RWPE2 (cell line): ENCODE data around the gene ARNT2.

Experiments
- ATAC-seq: fragments of 200-7000 bp; cut with Tn5 transposase; 3 replicates; pipeline ENCODE4 v1.9.1; 2021; ENCODE audit warnings: low read depth
- DNase-seq: peaks from one replicate; pipeline ENCODE4 v3.0.0-alpha.2; 2020; ENCODE audit warnings: low spot score
- H3K27ac ChIP-seq: fragments of 450-650 bp; 2 replicates; pipeline ENCODE4 v1.5.1; 2017; ENCODE audit warnings: mild to moderate bottlenecking; ENCODE audit not compliant: poor library complexity, severe bottlenecking
- H3K27me3 ChIP-seq: fragments of 250-450 bp; sonication (Bioruptor Pico); 2 replicates; pipeline ENCODE4 v1.5.1; 2021; ENCODE audit warnings: mild to moderate bottlenecking, moderate library complexity; ENCODE audit not compliant: insufficient read depth, poor library complexity, severe bottlenecking
- H3K36me3 ChIP-seq: fragments of 250-450 bp; sonication (Bioruptor Pico); 2 replicates; pipeline ENCODE4 v1.5.1; 2020; ENCODE audit warnings: low read depth, mild to moderate bottlenecking, moderate library complexity
- H3K4me1 ChIP-seq: fragments of 250-450 bp; sonication (Bioruptor Pico); 2 replicates; pipeline ENCODE4 v1.5.1; 2021; ENCODE audit warnings: mild to moderate bottlenecking, moderate library complexity; ENCODE audit not compliant: insufficient read depth, poor library complexity, severe bottlenecking
- H3K4me3 ChIP-seq: fragments of 250-450 bp; sonication (Bioruptor Pico); 2 replicates; pipeline ENCODE4 v1.5.1; 2021; ENCODE audit warnings: mild to moderate bottlenecking, moderate library complexity; ENCODE audit not compliant: severe bottlenecking
- H3K9me3 ChIP-seq: fragments of 250-450 bp; sonication (Bioruptor Pico); 2 replicates; pipeline ENCODE4 v1.5.1; 2021; ENCODE audit warnings: mild to moderate bottlenecking, moderate library complexity; ENCODE audit not compliant: severe bottlenecking
- TF ChIP-seq, protein P1 (sequence below): fragments of 450-650 bp; IDR thresholded peaks from one replicate; pipeline ENCODE4 v1.5.1; 2017; ENCODE audit warnings: mild to moderate bottlenecking, moderate library complexity; ENCODE audit not compliant: poor library complexity, severe bottlenecking

ARNT2 gene

DNA sequence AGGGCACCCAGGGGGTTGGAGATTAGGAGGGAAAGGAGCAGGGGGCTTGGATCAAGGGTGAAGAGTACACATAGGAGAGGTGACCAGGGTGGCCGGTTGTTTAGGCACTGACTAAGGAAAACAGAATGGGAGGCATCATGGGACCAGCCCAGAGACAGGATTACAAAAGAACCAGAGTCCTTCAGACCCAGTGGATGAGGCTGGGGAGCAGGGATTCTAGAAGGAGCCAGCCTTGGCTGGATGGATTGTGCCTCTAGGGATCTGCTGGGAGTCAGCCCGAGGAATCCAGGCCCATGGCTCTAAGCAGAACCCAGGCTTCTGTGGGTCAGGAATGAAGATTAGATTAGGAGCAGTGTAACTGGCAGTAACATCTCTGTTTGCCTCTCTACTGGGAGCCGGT is 98.6 kb downstream of the ARNT2 start:
- no peaks in the 10 kb centered on the region for H3K9me3 ChIP-seq
- H3K4me3 ChIP-seq = no peak overlapping the region
- ATAC-seq (peak; percentile 19; the same call in 1 of the 3 replicates), DNase-seq (no peak)
- no peaks in the 10 kb centered on the region for H3K36me3 ChIP-seq
- H3K4me1 ChIP-seq = no peaks in the 10 kb centered on the region
- no peak overlapping the region for H3K27ac ChIP-seq
- TF ChIP-seq, protein P1, sequence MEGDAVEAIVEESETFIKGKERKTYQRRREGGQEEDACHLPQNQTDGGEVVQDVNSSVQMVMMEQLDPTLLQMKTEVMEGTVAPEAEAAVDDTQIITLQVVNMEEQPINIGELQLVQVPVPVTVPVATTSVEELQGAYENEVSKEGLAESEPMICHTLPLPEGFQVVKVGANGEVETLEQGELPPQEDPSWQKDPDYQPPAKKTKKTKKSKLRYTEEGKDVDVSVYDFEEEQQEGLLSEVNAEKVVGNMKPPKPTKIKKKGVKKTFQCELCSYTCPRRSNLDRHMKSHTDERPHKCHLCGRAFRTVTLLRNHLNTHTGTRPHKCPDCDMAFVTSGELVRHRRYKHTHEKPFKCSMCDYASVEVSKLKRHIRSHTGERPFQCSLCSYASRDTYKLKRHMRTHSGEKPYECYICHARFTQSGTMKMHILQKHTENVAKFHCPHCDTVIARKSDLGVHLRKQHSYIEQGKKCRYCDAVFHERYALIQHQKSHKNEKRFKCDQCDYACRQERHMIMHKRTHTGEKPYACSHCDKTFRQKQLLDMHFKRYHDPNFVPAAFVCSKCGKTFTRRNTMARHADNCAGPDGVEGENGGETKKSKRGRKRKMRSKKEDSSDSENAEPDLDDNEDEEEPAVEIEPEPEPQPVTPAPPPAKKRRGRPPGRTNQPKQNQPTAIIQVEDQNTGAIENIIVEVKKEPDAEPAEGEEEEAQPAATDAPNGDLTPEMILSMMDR = no peak
- no peaks in the 10 kb centered on the region for H3K27me3 ChIP-seq

GRCh38 chr15:80503319-80503952 is 99.3 kb downstream of the ARNT2 start:
- Histone ChIP-seq H3K9me3 (no peaks in the 10 kb centered on the region), H3K36me3 (no peaks in the 10 kb centered on the region), H3K4me3 (no peak overlapping the region), H3K4me1 (no peaks in the 10 kb centered on the region), H3K27me3 (no peaks in the 10 kb centered on the region), H3K27ac (no peak overlapping the region)
- ATAC-seq (no peak), DNase-seq (no peak)
- TF ChIP-seq, protein P1 = no peak

- H3K36me3 ChIP-seq = no peaks in the 10 kb centered on the region
- H3K9me3 ChIP-seq = no peaks in the 10 kb centered on the region
- DNase-seq (no peak), ATAC-seq (no peak)
- no peaks in the 10 kb centered on the region for H3K27me3 ChIP-seq
- no peak overlapping the region for H3K4me3 ChIP-seq
- no peaks in the 10 kb centered on the region for H3K4me1 ChIP-seq
- TF ChIP-seq, protein P1 = no peak
- H3K27ac ChIP-seq = no peak overlapping the region
Observed at GRCh38 chr15:80504931-80505330, 100.7 kb downstream of the ARNT2 start.

- no peaks in the 10 kb centered on the region for H3K36me3 ChIP-seq
- H3K27ac ChIP-seq = no peak overlapping the region
- H3K4me1 ChIP-seq = no peaks in the 10 kb centered on the region
- ATAC-seq = no peak
- H3K4me3 ChIP-seq = no peak overlapping the region
- no peak for DNase-seq
- H3K27me3 ChIP-seq = no peaks in the 10 kb centered on the region
- H3K9me3 ChIP-seq = no peaks in the 10 kb centered on the region
- TF ChIP-seq, protein P1 = no peak
Observed at GRCh38 chr15:80506286-80506893, 102.2 kb downstream of the ARNT2 start.

DNA sequence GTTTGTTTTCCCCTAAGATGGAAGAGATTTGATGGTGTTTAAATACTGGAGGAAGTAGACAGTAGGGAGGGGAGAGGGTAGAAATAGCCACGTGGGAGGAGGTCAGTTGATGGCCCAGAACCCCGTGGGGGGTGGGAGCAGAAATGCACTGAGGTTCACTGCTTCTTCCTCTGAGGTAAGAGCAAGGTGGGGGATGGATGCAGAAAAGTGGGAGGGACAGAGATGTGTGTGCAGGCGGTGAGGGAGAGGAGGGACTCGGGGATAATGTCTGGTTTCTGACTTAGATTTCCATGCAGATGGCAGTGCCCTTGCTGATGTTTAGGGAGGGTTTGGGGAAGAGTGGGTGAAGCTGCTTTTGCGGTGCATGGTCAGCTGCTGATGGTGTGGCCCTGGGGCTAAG is 102.9 kb downstream of the ARNT2 start:
- Histone ChIP-seq H3K36me3 (no peaks in the 10 kb centered on the region), H3K27me3 (no peaks in the 10 kb centered on the region), H3K4me3 (no peak overlapping the region), H3K9me3 (no peaks in the 10 kb centered on the region), H3K27ac (no peak overlapping the region), H3K4me1 (no peaks in the 10 kb centered on the region)
- ATAC-seq (no peak), DNase-seq (no peak)
- TF ChIP-seq, protein P1 = no peak
